COLO668 (cell line): ENCODE measurements around the gene SPATA31C2.
"Not testable (repeated sequence)": the region's sequence is repeated elsewhere in the genome, so short reads cannot be mapped to it uniquely, and the experiment has no call there.

Source experiments
- DNase-seq: peaks from one replicate; lab custom pipeline; 2025; ENCODE audit not compliant: unreplicated experiment; lab: John Stamatoyannopoulos, UW

Gene SPATA31C2

DNA sequence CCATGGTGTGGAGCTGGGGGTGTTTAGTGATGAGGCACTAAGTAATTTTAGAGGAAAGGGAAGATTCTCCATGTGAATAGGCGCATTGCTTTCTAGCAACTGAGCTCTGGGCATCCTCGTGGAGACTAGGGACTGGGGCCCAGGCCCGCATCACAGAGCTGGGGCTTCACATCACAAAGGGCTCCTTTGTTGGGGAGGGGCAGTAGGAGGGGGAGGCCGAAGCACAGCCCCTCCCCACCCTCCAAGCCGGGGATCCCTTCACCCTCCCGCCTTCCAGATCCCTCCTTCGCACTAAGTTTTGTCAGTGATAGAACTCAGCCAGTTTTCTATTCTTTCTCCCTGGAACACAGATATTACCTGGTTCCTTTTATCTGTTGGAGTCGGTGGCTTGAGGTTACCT, at the start of gene SPATA31C2:
TSS of gene SPATA31C2 (minus strand) at position 101 of the 400 bp plus-strand sequence. CDS start at position 72, 29 bp downstream.
- DNase-seq: not testable (repeated sequence)

DNA sequence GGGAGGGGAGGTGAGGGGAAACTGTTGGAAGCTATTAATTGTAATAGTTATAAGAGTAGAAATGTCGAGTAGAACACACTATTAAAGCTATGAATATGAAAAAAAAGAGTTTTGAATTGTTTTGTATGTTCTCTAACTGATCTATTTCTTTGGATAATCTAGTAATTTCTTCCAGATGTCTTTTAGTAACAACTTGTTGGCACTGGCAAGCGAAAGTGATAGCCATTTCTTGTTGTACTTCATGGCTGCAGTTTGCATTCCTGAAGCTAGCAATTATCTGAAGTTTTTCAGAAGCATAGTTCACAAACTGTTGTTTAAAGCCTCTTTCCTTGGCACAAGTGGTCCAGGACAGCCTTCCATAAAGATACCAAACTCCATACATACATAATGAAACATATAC, 49.4 kb upstream of the SPATA31C2 start:
- DNase-seq: no peak

DNA sequence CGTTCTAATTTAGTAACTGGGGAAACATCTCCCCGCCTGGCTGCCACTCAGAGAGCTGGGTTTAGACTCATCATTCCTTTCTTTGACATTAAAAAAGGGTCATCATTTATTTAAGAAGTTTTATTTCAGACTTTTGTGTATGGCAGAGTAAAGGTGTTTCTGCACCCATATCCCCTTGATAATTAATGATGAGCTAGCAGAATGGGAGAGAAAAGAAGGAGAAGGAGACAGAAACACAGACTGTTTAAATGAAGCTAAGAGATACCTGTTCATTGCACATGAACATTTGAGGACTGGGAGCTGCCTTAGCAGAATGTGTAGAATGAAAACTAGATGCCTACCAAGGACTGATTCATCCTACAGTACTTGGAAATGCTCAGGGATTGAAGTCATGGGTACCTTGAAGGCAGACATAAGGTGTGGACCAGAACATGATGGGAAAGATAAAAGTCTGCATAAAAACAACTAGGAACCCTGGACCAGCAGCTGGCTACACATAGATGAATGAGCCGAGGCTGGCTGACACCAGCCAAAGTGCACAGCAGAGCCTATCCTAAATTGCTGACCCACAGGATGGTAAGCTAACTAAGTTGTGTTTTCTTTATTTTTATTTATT, 48.3 kb upstream of the SPATA31C2 start:
- no peak for DNase-seq

DNA sequence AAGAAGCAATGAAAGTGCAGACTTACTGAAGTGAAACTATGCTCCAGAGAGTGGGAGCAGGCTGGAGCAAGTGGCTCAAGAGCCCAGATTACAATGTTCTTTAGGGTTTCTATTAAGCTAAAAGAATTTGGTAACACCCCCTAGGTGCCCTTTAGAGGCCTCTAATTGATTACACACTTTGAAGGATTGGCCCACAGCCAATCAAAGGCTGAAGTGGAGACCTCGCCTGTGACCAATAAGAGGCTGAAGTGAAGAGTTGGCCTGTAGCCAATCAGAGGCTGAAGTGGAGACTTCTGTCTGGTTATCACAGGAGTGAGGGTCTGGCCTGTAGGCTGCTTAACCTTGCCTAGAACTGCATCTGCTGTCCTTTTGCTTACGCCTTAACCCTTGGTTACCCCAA, 46.7 kb upstream of the SPATA31C2 start:
- no peak for DNase-seq

DNA sequence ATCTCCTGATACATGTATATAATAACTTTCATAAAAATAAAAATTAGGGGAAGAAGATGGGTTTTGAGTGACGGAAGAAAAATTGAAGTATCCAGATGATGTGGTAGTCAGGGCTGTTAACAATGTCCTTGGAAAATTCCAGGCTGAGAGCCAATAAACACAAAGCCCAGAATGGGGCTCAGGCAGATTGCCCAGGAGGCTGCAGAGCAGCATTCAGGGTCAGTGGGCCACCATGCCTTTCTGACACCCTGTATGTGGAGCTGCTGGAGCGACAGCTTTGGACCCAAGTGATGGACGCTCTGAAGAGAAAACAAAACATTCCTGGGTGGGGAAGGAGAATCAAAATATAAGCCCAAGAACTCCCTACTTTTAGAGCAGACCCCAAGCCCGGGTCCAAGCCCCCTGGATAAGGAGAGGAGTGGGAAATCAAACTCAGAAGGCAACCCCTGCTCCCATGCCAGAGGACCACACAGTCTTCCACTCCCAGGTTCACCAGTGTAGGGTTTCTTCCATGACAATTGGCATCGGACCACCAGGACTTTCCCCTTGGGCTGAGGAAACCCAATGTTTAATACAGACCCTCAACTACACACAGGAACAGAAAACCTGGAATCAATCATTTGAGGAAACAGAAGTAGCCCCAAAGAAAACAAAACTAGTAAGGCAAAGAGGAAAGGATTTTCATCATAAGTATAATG, 45.7 kb upstream of the SPATA31C2 start:
- no peak for DNase-seq

DNA sequence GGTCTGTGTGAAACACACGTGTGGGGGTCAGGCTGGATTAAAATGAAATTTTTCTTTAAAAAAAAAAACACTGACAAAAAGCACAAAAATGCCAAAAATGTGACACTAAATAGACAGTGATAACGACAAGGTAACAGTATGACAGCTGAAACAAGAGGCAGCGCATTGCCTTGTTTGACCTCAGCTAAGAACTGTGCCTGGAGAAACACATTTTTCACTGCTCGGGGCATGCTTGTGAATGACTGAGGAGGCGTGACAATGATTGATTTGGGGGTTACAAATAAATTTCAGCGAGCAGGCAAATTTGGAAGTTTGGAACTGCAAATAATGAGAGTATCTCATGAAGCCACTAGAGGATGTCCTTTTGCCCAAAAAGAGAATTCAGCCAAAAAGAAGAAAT, 44.2 kb upstream of the SPATA31C2 start:
- no peak for DNase-seq

DNA sequence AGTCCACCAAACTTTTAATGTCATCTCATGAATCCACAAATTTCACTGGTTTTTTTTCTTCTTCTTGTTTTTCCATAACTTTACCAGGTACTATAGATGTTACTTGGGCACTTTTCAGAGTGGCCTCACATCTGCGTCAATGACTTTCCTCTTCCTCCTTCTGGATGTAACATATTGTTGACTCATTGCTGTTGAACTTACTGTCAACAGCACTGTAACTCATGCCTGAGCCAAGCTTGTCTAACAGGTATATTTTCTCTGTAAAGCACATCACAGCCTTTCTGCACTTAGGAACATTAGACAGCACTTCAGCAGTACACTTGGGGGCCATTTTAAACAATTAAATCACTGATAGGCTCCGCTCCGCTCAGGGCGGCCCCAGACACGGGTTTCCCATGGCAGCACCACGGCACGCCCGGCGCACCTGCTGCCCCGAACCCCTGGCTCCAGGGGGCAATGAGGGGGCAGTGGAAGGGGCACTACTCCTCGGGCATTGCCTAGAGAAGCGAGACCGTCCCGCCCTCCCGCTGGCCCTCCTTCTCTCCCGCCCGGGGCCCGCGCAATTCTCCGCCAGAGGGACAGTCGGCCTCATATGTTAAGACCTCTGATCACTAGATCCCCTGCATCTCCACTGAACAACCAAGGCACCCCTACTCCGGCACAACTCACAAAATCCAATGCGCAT, 41.9 kb upstream of the SPATA31C2 start:
- DNase-seq: no peak

- no peak for DNase-seq
These were observed 40.8 kb upstream of the SPATA31C2 start for GRCh38 chr9:88179062-88179521.

GRCh38 chr9:88178641-88179040, 40.4 kb upstream of the SPATA31C2 start:
- DNase-seq: no peak

- no peak for DNase-seq
These were observed 39.1 kb upstream of the SPATA31C2 start for GRCh38 chr9:88177371-88177770.

DNA sequence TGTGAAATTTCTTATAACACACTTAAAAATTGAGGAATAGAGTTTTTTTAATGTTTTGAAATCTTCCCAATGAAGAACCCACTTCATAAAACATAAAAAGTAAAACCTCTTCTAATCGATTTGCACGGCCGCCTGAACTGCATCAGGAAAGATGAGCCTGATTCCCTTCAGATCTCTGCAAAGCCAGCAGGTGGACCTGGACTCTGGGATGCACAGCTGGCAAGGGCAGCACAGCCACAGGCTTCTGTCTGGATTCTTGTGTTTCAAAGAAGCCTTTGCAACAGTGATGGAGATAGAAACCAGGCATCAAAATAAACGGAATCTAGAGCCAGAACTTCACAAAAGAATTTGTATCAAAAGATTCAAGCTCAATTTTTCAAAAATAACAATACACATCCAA, 36.0 kb upstream of the SPATA31C2 start:
- DNase-seq: no peak

DNA sequence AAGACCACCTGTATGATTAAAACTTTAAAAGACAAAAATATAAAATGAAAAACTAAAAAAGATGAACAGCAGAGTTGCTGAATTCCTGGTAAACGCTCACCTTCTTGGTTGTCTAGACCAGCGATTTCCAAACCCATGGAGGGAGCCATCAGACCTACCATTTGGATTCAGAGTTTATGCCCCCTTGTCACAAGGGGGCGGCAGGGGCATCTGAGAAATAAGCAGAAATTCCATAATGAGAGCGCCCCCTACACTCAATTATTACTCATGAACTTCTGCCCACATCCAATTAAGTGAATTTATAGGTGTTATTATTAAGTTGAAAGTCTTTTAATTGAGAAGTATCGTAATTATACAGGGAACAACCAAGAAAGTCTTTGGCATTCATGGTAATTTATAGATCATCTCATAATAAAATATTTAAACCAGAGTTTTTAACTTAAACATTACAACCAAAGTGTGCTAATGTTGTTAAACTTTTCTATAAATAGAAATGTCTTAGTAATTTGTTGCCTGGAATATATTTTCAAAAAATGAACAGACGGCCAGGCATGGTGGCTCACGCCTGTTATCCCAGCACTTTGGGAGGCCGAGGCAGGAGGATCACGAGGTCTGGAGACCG, 35.2 kb upstream of the SPATA31C2 start:
- DNase-seq: peak; percentile 18

GRCh38 chr9:88169700-88170099, 31.4 kb upstream of the SPATA31C2 start:
- DNase-seq: no peak

- no peak for DNase-seq
These were observed 30.3 kb upstream of the SPATA31C2 start for GRCh38 chr9:88168564-88168963.

DNA sequence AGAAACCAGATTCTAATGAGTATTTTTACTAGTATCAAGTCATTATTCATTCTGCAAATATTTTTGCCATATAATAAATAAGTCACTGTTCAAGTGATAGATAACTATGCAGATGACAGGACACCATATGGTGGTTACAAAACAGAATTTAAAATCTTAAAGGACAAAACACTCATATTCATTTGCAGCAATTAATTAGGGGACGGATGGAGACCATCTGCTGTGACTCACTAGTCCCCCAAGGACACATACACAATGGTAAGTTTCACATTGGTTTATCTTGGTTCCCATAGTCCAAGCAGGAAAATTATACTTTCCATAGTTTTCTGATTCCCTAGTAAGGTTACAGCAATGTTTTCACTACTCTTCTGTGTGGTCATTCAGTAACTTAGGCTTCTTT, 28.4 kb upstream of the SPATA31C2 start:
- DNase-seq: no peak

GRCh38 chr9:88164850-88165249, 26.6 kb upstream of the SPATA31C2 start:
- no peak for DNase-seq

DNA sequence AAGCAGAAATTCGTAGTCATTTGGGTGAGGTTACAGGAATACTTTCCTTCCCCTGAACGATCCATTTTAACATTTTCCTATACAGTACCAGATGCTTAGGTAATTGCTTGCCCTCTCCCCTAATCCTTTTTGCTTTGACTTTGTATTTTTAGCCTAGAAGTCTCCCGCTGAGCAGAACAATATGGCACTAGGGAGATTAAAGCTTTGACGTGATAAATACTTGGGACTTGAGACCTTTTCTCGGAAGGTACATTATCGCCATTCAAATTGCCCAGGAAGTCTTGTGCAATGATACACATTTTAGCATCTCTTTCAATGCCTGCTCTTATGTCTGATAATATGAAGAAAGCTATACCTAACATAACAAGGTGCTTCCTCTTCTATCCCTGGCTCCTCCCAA, 22.9 kb upstream of the SPATA31C2 start:
- no peak for DNase-seq

DNA sequence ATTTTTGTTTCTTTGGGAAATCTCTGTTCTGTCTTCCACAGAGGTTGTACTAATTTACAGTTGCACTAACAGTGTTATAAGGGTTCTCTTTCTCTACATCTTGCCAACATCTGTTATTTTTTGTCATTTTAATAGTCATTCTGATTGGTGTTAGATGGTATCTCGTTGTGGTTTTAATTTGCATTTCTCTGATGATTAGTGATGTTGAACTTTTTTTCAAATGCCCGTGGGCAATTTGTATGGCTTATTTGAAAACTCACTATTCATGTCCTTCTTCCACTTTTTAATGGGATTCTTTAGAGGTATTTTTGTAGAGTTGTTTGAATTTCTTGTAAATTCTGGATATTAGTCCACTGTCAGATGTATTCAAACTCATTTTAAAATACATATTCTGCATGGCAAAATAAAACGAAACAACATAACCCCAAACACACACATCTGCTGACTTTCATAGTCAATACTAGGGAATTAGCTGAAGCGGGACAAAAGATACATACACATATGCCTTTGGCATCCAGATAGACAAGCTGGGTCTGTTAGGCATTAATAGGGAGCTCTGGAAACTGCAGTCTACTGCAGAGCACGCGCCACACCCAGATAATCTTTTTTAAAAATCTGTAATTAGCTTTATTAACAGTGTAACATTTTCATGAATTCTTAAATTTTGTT, 5.8 kb upstream of the SPATA31C2 start:
- no peak for DNase-seq

GRCh38 chr9:88143179-88143578, 4.9 kb upstream of the SPATA31C2 start:
- DNase-seq: no peak

DNA sequence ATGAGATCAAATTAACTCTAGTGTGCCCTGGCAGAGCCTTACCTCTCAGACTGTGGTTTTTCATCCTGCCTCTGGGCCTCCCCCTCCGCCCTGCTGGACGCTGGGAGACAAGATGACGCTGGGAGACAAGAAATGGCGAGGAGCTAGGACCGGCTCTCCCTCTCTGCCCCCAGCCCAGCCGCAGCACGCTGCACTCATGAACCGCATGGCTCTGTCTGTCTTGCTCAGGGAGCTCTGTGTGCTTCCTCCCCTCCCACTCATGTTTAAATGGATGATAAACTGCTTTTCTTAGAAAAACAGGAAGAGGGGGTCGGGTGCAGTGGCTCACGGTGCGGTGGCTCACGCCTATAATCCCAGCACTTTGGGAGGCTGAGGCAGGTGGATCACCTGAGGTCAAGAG, 4.7 kb downstream of the SPATA31C2 start:
- not testable (repeated sequence) for DNase-seq

- not testable (repeated sequence) for DNase-seq
These were observed 8.7 kb downstream of the SPATA31C2 start for GRCh38 chr9:88129556-88129955.
